PC-9 (cell line): ENCODE data around the gene MACROD2. TPM values are rescaled to one million over a fixed set of nuclear protein-coding genes. Genes with fewer than 3 reads are reported as not detected.

Experiments
- BruUV-seq: library from RNA; stranded (reverse); fragments of 400-500 nt; replicated peaks from 2 replicates; lab custom pipeline; 2021; lab: Mats Ljungman, UMichigan
- CTCF ChIA-PET: fragments of 300-600 bp; sonication (Branson Sonifier 250); formaldehyde crosslinking; loops from one replicate; lab custom pipeline; 2022; ENCODE audit warnings: antibody characterized with exemption; lab: Charles Lee
- POLR2A ChIA-PET: fragments of 300-600 bp; sonication (Branson Sonifier 250); formaldehyde crosslinking; loops from one replicate; lab custom pipeline; 2022; ENCODE audit warnings: antibody characterized with exemption; ENCODE audit not compliant: unreplicated experiment; lab: Charles Lee
- DNase-seq, 2 experiments: peaks; one replicate each; pipeline versions ENCODE4 v3.0.0 to v3.0.0-alpha.2; 2015 to 2022; ENCODE audit warnings: mixed read lengths in 1 of 2
- H2AFZ ChIP-seq: fragments of 200-600 bp; sonication (generic); 2 replicates; pipeline ENCODE4 v1.8.1; 2017; ENCODE audit warnings: antibody characterized with exemption
- H3F3A ChIP-seq: fragments of 200-600 bp; sonication (generic); 2 replicates; pipeline ENCODE4 v1.8.1; 2017; ENCODE audit warnings: antibody characterized with exemption, mild to moderate bottlenecking, low read depth; ENCODE audit not compliant: insufficient read depth
- H3K27ac ChIP-seq: fragments of 200-600 bp; sonication (generic); 2 replicates; pipeline ENCODE4 v1.6.1; 2016; ENCODE audit warnings: mixed run types
- H3K27me3 ChIP-seq: fragments of 200-600 bp; sonication (generic); 2 replicates; pipeline ENCODE4 v1.6.1; 2016; ENCODE audit warnings: low read depth, mixed run types; ENCODE audit not compliant: insufficient read depth
- H3K36me3 ChIP-seq: fragments of 200-600 bp; sonication (generic); 2 replicates; pipeline ENCODE4 v1.6.1; 2016; ENCODE audit warnings: low read depth, mixed run types
- H3K4me1 ChIP-seq: fragments of 200-600 bp; sonication (generic); replicated peaks from 2 replicates; pipeline ENCODE4 v1.6.1; 2016; ENCODE audit warnings: mixed run types; ENCODE audit not compliant: insufficient read depth
- H3K4me2 ChIP-seq: fragments of 200-600 bp; sonication (generic); 2 replicates; pipeline ENCODE4 v1.6.1; 2017; ENCODE audit warnings: mixed run types
- H3K4me3 ChIP-seq: fragments of 200-600 bp; sonication (generic); 2 replicates; pipeline ENCODE4 v1.6.1; 2016; ENCODE audit warnings: mixed run types
- H3K79me2 ChIP-seq: fragments of 200-600 bp; sonication (generic); 2 replicates; pipeline ENCODE4 v1.6.1; 2017; ENCODE audit warnings: low read depth, mixed run types
- H3K9me2 ChIP-seq: fragments of 200-600 bp; sonication (generic); 2 replicates; pipeline ENCODE4 v1.8.1; 2017; ENCODE audit warnings: mild to moderate bottlenecking; ENCODE audit not compliant: insufficient read depth
- H3K9me3 ChIP-seq: fragments of 200-600 bp; sonication (generic); 2 replicates; pipeline ENCODE4 v1.8.1; 2016; ENCODE audit warnings: low read depth; ENCODE audit not compliant: insufficient read depth
- H4K20me1 ChIP-seq: fragments of 200-600 bp; sonication (generic); 2 replicates; pipeline ENCODE4 v1.8.1; 2017; ENCODE audit not compliant: insufficient read depth
- EZH2 ChIP-seq: fragments of 200-600 bp; sonication (generic); IDR thresholded peaks from 2 replicates; pipeline ENCODE4 v1.8.0; 2017; ENCODE audit warnings: antibody characterized with exemption, low read depth
- intact Hi-C: fragments of 100-400 bp; cut with micrococcal nuclease; formaldehyde crosslinking; loops from one replicate; pipeline ENCODE4 v1.10.0; 2022; ENCODE audit not compliant: unreplicated experiment
- total RNA-seq: library from RNA; stranded (reverse); gene quantifications from 2 replicates; pipeline ENCODE4 v1.2.3, GENCODE V29; 2021
- TF ChIP-seq, protein P1 (sequence below): fragments of 200-600 bp; sonication (generic); conservative IDR thresholded peaks from 2 replicates; pipeline ENCODE4 v1.6.1; 2017; ENCODE audit warnings: mixed run types, antibody characterized with exemption, mild to moderate bottlenecking, moderate library complexity

Gene MACROD2
- total RNA-seq, 1 experiment from 2014 or later: 11.4 TPM

DNA sequence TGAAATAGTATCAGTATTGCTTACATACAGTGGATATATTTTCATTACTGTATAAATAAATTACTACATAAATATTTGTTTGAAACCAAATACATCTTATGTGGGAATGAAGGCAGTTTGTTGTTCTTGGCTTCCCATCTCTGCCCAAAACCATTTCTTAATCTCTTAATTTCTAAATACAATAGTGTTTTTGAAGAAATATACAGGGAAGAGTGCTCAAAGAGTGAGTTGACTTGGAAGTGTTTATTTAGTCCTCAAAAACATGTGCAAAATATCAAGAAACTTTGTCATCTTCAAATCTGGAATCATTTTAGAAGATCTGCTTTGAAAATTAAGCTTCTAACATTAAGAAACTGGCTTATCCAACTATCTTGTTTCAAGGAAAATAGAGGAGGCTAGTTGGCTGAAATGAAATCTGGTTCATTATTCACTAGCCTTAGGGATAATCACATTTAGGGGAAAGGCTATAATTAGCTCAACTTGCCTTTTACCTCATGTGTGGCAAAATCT lies 601.9 kb downstream of the MACROD2 start:
- BruUV-seq: no TSS peak
- H3K4me3 ChIP-seq: no peak overlapping the region
- no peak for DNase-seq
- TF ChIP-seq, protein P1, sequence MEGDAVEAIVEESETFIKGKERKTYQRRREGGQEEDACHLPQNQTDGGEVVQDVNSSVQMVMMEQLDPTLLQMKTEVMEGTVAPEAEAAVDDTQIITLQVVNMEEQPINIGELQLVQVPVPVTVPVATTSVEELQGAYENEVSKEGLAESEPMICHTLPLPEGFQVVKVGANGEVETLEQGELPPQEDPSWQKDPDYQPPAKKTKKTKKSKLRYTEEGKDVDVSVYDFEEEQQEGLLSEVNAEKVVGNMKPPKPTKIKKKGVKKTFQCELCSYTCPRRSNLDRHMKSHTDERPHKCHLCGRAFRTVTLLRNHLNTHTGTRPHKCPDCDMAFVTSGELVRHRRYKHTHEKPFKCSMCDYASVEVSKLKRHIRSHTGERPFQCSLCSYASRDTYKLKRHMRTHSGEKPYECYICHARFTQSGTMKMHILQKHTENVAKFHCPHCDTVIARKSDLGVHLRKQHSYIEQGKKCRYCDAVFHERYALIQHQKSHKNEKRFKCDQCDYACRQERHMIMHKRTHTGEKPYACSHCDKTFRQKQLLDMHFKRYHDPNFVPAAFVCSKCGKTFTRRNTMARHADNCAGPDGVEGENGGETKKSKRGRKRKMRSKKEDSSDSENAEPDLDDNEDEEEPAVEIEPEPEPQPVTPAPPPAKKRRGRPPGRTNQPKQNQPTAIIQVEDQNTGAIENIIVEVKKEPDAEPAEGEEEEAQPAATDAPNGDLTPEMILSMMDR: no peak
- TF ChIP-seq EZH2: no peak
- no peaks in the 10 kb centered on the region for H3K9me2 ChIP-seq
- H3K9me3 ChIP-seq: no peaks in the 10 kb centered on the region
- ChIA-PET CTCF (no interaction called here), POLR2A (no interaction called here)
- H3K36me3 ChIP-seq: no peaks in the 10 kb centered on the region
- no peak overlapping the region for H3K4me2 ChIP-seq
- H2AFZ ChIP-seq: no peak overlapping the region
- H3F3A ChIP-seq: no peaks in the 10 kb centered on the region
- no peaks in the 10 kb centered on the region for H3K79me2 ChIP-seq
- intact Hi-C loops: no loop called here
- no peaks in the 10 kb centered on the region for H4K20me1 ChIP-seq
- no peaks in the 10 kb centered on the region for H3K27me3 ChIP-seq
- H3K4me1 ChIP-seq: no peaks in the 10 kb centered on the region
- H3K27ac ChIP-seq: no peak overlapping the region

DNA sequence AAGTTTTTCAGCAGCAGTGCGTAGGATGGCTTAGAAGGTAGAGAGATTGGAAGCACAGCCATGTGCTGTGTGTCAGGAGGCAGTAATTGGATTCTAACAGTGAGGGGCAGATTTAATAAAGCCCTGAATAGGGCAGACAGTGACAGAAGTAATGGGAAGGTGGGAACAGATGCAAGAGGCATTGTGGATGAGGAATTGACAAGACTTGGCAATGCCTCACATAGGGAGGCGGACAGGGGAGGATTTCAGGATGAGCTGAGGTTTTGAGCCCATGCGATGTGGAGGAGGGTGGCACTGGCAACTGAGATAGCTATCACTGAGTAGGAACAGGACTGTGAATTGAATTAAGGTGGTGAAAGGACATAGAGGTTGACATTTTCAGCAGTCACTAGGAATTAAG lies 604.3 kb downstream of the MACROD2 start:
- no peaks in the 10 kb centered on the region for H3K4me1 ChIP-seq
- H3K9me2 ChIP-seq: no peaks in the 10 kb centered on the region
- intact Hi-C loops: no loop called here
- no peak overlapping the region for H2AFZ ChIP-seq
- DNase-seq: no peak
- H3K4me2 ChIP-seq: no peak overlapping the region
- no peaks in the 10 kb centered on the region for H4K20me1 ChIP-seq
- TF ChIP-seq EZH2: no peak
- TF ChIP-seq, protein P1: no peak
- ChIA-PET POLR2A (no interaction called here), CTCF (no interaction called here)
- no peak overlapping the region for H3K27ac ChIP-seq
- H3F3A ChIP-seq: no peaks in the 10 kb centered on the region
- no TSS peak for BruUV-seq
- no peaks in the 10 kb centered on the region for H3K27me3 ChIP-seq
- no peaks in the 10 kb centered on the region for H3K79me2 ChIP-seq
- no peaks in the 10 kb centered on the region for H3K9me3 ChIP-seq
- no peak overlapping the region for H3K4me3 ChIP-seq
- no peaks in the 10 kb centered on the region for H3K36me3 ChIP-seq

DNA sequence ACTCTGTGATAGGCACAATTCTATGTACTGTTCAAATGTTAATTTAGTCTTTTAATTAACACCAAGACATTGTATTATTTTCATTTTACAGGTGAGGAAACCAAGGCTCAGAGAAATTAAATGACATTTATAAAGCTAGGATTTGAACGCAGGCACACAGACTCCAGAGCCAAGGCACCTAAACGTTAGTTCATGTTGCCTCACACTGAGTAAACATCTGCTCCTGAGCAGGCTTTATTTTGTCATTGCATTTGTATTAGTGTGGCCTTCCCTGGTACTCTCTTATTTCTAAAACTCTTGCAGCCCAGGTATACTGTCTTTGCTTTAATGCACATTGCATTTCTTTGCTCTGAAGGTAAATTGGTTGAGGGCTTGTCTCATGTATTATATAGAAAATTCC lies 605.2 kb downstream of the MACROD2 start:
- ChIA-PET CTCF (no interaction called here), POLR2A (no interaction called here)
- H3K9me2 ChIP-seq: no peaks in the 10 kb centered on the region
- H3K79me2 ChIP-seq: no peaks in the 10 kb centered on the region
- H3F3A ChIP-seq: no peaks in the 10 kb centered on the region
- H3K27ac ChIP-seq: no peak overlapping the region
- H3K9me3 ChIP-seq: no peaks in the 10 kb centered on the region
- TF ChIP-seq, protein P1: no peak
- no peak for TF ChIP-seq EZH2
- DNase-seq: no peak
- H3K4me3 ChIP-seq: no peak overlapping the region
- no peaks in the 10 kb centered on the region for H4K20me1 ChIP-seq
- H3K4me2 ChIP-seq: no peak overlapping the region
- BruUV-seq: no TSS peak
- H3K27me3 ChIP-seq: no peaks in the 10 kb centered on the region
- intact Hi-C loops: no loop called here
- H3K36me3 ChIP-seq: no peaks in the 10 kb centered on the region
- H3K4me1 ChIP-seq: no peaks in the 10 kb centered on the region
- no peak overlapping the region for H2AFZ ChIP-seq
